Cardiac muscle cell (in vitro differentiated cells and primary cell): ENCODE results near the gene ZBTB12. TPM values are rescaled to one million over a fixed set of nuclear protein-coding genes. Genes with fewer than 3 reads are reported as not detected.
A peak's percentile ranks its signal among the peaks of the same experiment; 100 is the strongest.

Source experiments
- DNase-seq, 2 donors: peaks; one replicate each; pipeline versions ENCODE4 v3.0.0 to v3.0.0-alpha.2; 2010 to 2017; ENCODE audit warnings: low read depth in 1 of 2, low spot score in 1 of 2
- H3K27ac ChIP-seq: fragments of 200-600 bp; sonication (generic); 2 replicates; pipeline ENCODE4 v1.5.1; 2016
- H3K27me3 ChIP-seq: fragments of 200-600 bp; sonication (generic); 2 replicates; pipeline ENCODE4 v1.6.0; 2016; ENCODE audit warnings: control low read depth
- H3K36me3 ChIP-seq: fragments of 200-600 bp; sonication (generic); 2 replicates; pipeline ENCODE4 v1.5.1; 2016; ENCODE audit warnings: control low read depth
- H3K4me1 ChIP-seq: fragments of 200-600 bp; sonication (generic); 2 replicates; pipeline ENCODE4 v1.8.1; 2017; ENCODE audit warnings: low read depth, mild to moderate bottlenecking, mixed run types
- H3K4me3 ChIP-seq: fragments of 200-600 bp; sonication (generic); 2 replicates; pipeline ENCODE4 v1.5.1; 2016; ENCODE audit warnings: mild to moderate bottlenecking
- H3K9me3 ChIP-seq: fragments of 200-600 bp; sonication (generic); 2 replicates; pipeline ENCODE4 v1.5.1; 2017; ENCODE audit warnings: low read depth, mild to moderate bottlenecking, control low read depth
- CTCF ChIP-seq: IDR thresholded peaks from 2 replicates; pipeline ENCODE4 v1.5.1; 2012; ENCODE audit warnings: low read depth, mild to moderate bottlenecking, low read length
- polyA plus RNA-seq: library from polyadenylated mRNA; unstranded; fragments of >200 nt; fragmentation: Nextera tagmentation; extraction: Ambion mirVana; gene quantifications from 2 replicates; pipeline ENCODE4 v1.2.1, GENCODE V29; 2016
- total RNA-seq: library from RNA; depleted of rRNA; stranded (reverse); fragments of >200 nt; gene quantifications from 2 replicates; pipeline ENCODE4 v1.2.3, GENCODE V29; 2016

The ZBTB12 gene
- total and polyA plus RNA-seq, 2 experiments from 2014 or later = 32.0 TPM; not detected in 1

GRCh38 chr6:31878726-31879125 lies 23.2 kb downstream of the ZBTB12 start, which contains the start of gene SLC44A4:
Gene SLC44A4 (minus strand): TSS chr6:31878997. CDS start chr6:31878980, 17 bp downstream.
- Histone ChIP-seq H3K27me3 (no peaks in the 10 kb centered on the region), H3K4me3 (no peak within 1 kb of the TSS), H3K36me3 (peaks cover 38% of the 10 kb centered on the region), H3K4me1 (no peaks in the 10 kb centered on the region), H3K9me3 (no peaks in the 10 kb centered on the region), H3K27ac (no peak within 1 kb of the TSS)
- TF ChIP-seq CTCF = no peak
- DNase-seq = no peak

- H3K27ac ChIP-seq = no peak overlapping the region
- H3K9me3 ChIP-seq = no peaks in the 10 kb centered on the region
- no peaks in the 10 kb centered on the region for H3K27me3 ChIP-seq
- H3K36me3 ChIP-seq = peaks cover 33% of the 10 kb centered on the region
- TF ChIP-seq CTCF = no peak
- H3K4me1 ChIP-seq = no peaks in the 10 kb centered on the region
- no peak overlapping the region for H3K4me3 ChIP-seq
- DNase-seq = no peak
Observed at GRCh38 chr6:31878222-31878621, 23.7 kb downstream of the ZBTB12 start.

GRCh38 chr6:31877651-31878161 lies 24.2 kb downstream of the ZBTB12 start:
- Histone ChIP-seq H3K4me1 (no peaks in the 10 kb centered on the region), H3K9me3 (no peaks in the 10 kb centered on the region), H3K27ac (no peak overlapping the region), H3K4me3 (no peak overlapping the region), H3K36me3 (peaks cover 28% of the 10 kb centered on the region), H3K27me3 (no peaks in the 10 kb centered on the region)
- no peak for TF ChIP-seq CTCF
- peak in 1 of 2 donors; percentile 19 for DNase-seq

GRCh38 chr6:31877125-31877650 lies 24.7 kb downstream of the ZBTB12 start:
- Histone ChIP-seq H3K36me3 (peaks cover 23% of the 10 kb centered on the region), H3K4me1 (no peaks in the 10 kb centered on the region), H3K4me3 (no peak overlapping the region), H3K9me3 (no peaks in the 10 kb centered on the region), H3K27ac (no peak overlapping the region), H3K27me3 (no peaks in the 10 kb centered on the region)
- DNase-seq = no peak
- TF ChIP-seq CTCF = no peak

GRCh38 chr6:31876357-31876756 lies 25.5 kb downstream of the ZBTB12 start:
- Histone ChIP-seq H3K9me3 (no peaks in the 10 kb centered on the region), H3K36me3 (peaks cover 16% of the 10 kb centered on the region)
- no peak for TF ChIP-seq CTCF

More at GRCh38 chr6:31876357-31876756, 25.5 kb downstream of the ZBTB12 start:
- no peak overlapping the region for H3K4me3 ChIP-seq
- H3K27ac ChIP-seq = no peak overlapping the region
- H3K27me3 ChIP-seq = no peaks in the 10 kb centered on the region
- DNase-seq = no peak
- no peaks in the 10 kb centered on the region for H3K4me1 ChIP-seq
